ENCODE measurements around the gene MPST.
A peak's percentile ranks its signal among the peaks of the same experiment; 100 is the strongest.

The MPST gene

GRCh38 chr22:37000676-37001534 lies 18.6 kb upstream of the MPST start:
- POLR2A ChIA-PET: no interaction called here
- H3K27ac ChIP-seq (ENCODE audit: extremely low read depth, low read depth, low read length): no peak overlapping the region
- no peaks in the 10 kb centered on the region for H3K36me3 ChIP-seq (ENCODE audit: control insufficient read depth in 2 of 2, insufficient read depth in 1 of 2, low read length in 2 of 2)
- CTCF ChIA-PET: no interaction called here
- TF ChIP-seq HOXD13 (CRISPR knock-in tag; IDR thresholded peaks at IDR 0.05; ENCODE audit: borderline replicate concordance): no peak
- TF ChIP-seq ZNF23 (tag by site-specific recombination; IDR thresholded peaks at IDR 0.05; ENCODE audit: borderline replicate concordance): peak; percentile 62; the same call in 1 of the 2 replicates
- no peak for TF ChIP-seq ZNF777 (tag by site-specific recombination; IDR thresholded peaks at IDR 0.05; ENCODE audit: borderline replicate concordance)
- peak; percentile 86 for TF ChIP-seq ZBTB17 (tag by site-specific recombination; IDR thresholded peaks at IDR 0.05)
- TF ChIP-seq HOXC10 (CRISPR knock-in tag; IDR thresholded peaks at IDR 0.05): no peak
- H3K4me1 ChIP-seq (ENCODE audit: control insufficient read depth, insufficient read depth, low read length): no peaks in the 10 kb centered on the region; the same call in 1 of the 2 replicates
- H3K9me3 ChIP-seq (ENCODE audit: control insufficient read depth, insufficient read depth, low read depth, low read length): no peaks in the 10 kb centered on the region; the same call in 1 of the 2 replicates
- H3K4me3 ChIP-seq (ENCODE audit: low read depth, low read length): no peak overlapping the region

- Histone ChIP-seq H3K4me3 (ENCODE audit: low read depth, low read length) (no peak overlapping the region), H3K4me1 (ENCODE audit: control insufficient read depth, insufficient read depth, low read length) (no peaks in the 10 kb centered on the region; the same call in 1 of the 2 replicates), H3K9me3 (ENCODE audit: control insufficient read depth, insufficient read depth, low read depth, low read length) (no peaks in the 10 kb centered on the region; the same call in 1 of the 2 replicates), H3K36me3 (ENCODE audit: control insufficient read depth in 2 of 2, insufficient read depth in 1 of 2, low read length in 2 of 2) (no peaks in the 10 kb centered on the region), H3K27ac (ENCODE audit: extremely low read depth, low read depth, low read length) (no peak overlapping the region)
- POLR2A ChIA-PET: no interaction called here
- CTCF ChIA-PET: interaction anchor here (2.0 kb wide), 1 partner anchor 20 kb away, joined by 6 read pairs; no protein-coding TSS in a partner anchor
- TF ChIP-seq ZNF768 (tag by site-specific recombination; IDR thresholded peaks at IDR 0.05) (no peak), ZNF600 (tag by site-specific recombination; IDR thresholded peaks at IDR 0.05) (no peak), ZNF596 (tag by site-specific recombination; IDR thresholded peaks at IDR 0.05) (no peak), MZF1 (tag by site-specific recombination; IDR thresholded peaks at IDR 0.05; ENCODE audit: borderline replicate concordance) (no peak), ZNF571 (tag by site-specific recombination; IDR thresholded peaks at IDR 0.05) (no peak)
Measured at GRCh38 chr22:37001826-37002225, 17.7 kb upstream of the MPST start.

- POLR2A ChIA-PET: no interaction called here
- Histone ChIP-seq H3K27ac (ENCODE audit: extremely low read depth, low read depth, low read length) (no peak overlapping the region), H3K36me3 (ENCODE audit: control insufficient read depth in 2 of 2, insufficient read depth in 1 of 2, low read length in 2 of 2) (no peaks in the 10 kb centered on the region), H3K9me3 (ENCODE audit: control insufficient read depth, insufficient read depth, low read depth, low read length) (no peaks in the 10 kb centered on the region; the same call in 1 of the 2 replicates), H3K4me3 (ENCODE audit: low read depth, low read length) (no peak overlapping the region), H3K4me1 (ENCODE audit: control insufficient read depth, insufficient read depth, low read length) (no peaks in the 10 kb centered on the region; the same call in 1 of the 2 replicates)
- CTCF ChIA-PET: interaction anchor here (0.7 to 2.0 kb wide), 3 partner anchors 19 to 127 kb away, joined by 3 to 6 read pairs (median 3); no protein-coding TSS in a partner anchor
- TF ChIP-seq ZFP37 (tag by site-specific recombination; IDR thresholded peaks at IDR 0.05) (no peak), EGR2 (tag by site-specific recombination; IDR thresholded peaks at IDR 0.05; ENCODE audit: low read depth) (peak; percentile 58; the same call in 1 of the 2 replicates), ZFHX2 (tag by site-specific recombination; conservative IDR thresholded peaks at IDR 0.05) (peak; percentile 46)
Measured at GRCh38 chr22:37002633-37003032, 16.9 kb upstream of the MPST start.

GRCh38 chr22:37007651-37008050 lies 11.9 kb upstream of the MPST start:
- H3K27ac ChIP-seq (ENCODE audit: extremely low read depth, low read depth, low read length): no peak overlapping the region
- H3K9me3 ChIP-seq (ENCODE audit: control insufficient read depth, insufficient read depth, low read depth, low read length): no peaks in the 10 kb centered on the region; the same call in 1 of the 2 replicates
- ChIA-PET POLR2A (interaction anchor here (1.6 kb wide), 1 partner anchor 11 kb away, joined by 4 read pairs; the partner anchor contains the start of genes MPST and TST), CTCF (interaction anchor here (0.7 to 2.3 kb wide), 6 partner anchors 9 to 151 kb away, joined by 3 to 8 read pairs (median 4); no protein-coding TSS in a partner anchor)
- H3K4me1 ChIP-seq (ENCODE audit: control insufficient read depth, insufficient read depth, low read length): no peaks in the 10 kb centered on the region
- no peaks in the 10 kb centered on the region for H3K36me3 ChIP-seq (ENCODE audit: control insufficient read depth in 2 of 2, insufficient read depth in 1 of 2, low read length in 2 of 2)
- H3K4me3 ChIP-seq (ENCODE audit: low read depth, low read length): no peak overlapping the region
- TF ChIP-seq GLI4 (tag by site-specific recombination; IDR thresholded peaks at IDR 0.05): no peak
- no peak for TF ChIP-seq KLF17 (tag by site-specific recombination; IDR thresholded peaks at IDR 0.05)
- TF ChIP-seq ZNF114 (tag by site-specific recombination; IDR thresholded peaks at IDR 0.05): no peak
- TF ChIP-seq ZNF549 (tag by site-specific recombination; IDR thresholded peaks at IDR 0.05): no peak
- TF ChIP-seq ZNF311 (tag by site-specific recombination; IDR thresholded peaks at IDR 0.05; ENCODE audit: borderline replicate concordance): no peak
- no peak for TF ChIP-seq ZNF488 (tag by site-specific recombination; IDR thresholded peaks at IDR 0.05)
- TF ChIP-seq ZNF423 (tag by site-specific recombination; IDR thresholded peaks at IDR 0.05): no peak
- no peak for TF ChIP-seq MYNN (tag by site-specific recombination; IDR thresholded peaks at IDR 0.05; ENCODE audit: borderline replicate concordance)
- TF ChIP-seq ZNF148 (tag by site-specific recombination; IDR thresholded peaks at IDR 0.05; ENCODE audit: borderline replicate concordance): no peak
- TF ChIP-seq ZNF837 (tag by site-specific recombination; IDR thresholded peaks at IDR 0.05): no peak
